K562 (cell line): ENCODE data around the gene SLC5A6. TPM values are rescaled to one million over a fixed set of nuclear protein-coding genes. Genes with fewer than 3 reads are reported as not detected.

ENCODE experiments used
- ATAC-seq: fragments of 200-7000 bp; cut with Tn5 transposase; 3 replicates; pipeline ENCODE4 v1.9.1; 2020; ENCODE audit warnings: moderate library complexity
- BruUV-seq: library from RNA; stranded (reverse); fragments of 400-500 nt; replicated peaks from 2 replicates; lab custom pipeline; 2021; lab: Mats Ljungman, UMichigan
- CTCF ChIA-PET: fragments of 300-600 bp; formaldehyde crosslinking; extraction: SDS; loops from one replicate; lab custom pipeline; 2021; ENCODE audit warnings: low intra/inter-chr PET ratio; lab: Yijun Ruan, JAX
- POLR2A ChIA-PET: fragments of 300-600, 350-650 bp; sonication (Branson Sonifier 250); formaldehyde crosslinking; extraction: SDS; loops from one replicate; lab custom pipeline; 2021; ENCODE audit warnings: antibody characterized with exemption, inconsistent platforms; lab: Yijun Ruan, JAX
- DNase-seq, 4 experiments: peaks; one replicate each; pipeline versions ENCODE4 v3.0.0 to v3.0.0-alpha.2; 2011 to 2018; ENCODE audit warnings: low spot score in 3 of 4, mixed read lengths in 3 of 4; ENCODE audit errors: extremely low read depth in 1 of 4
- FAIRE-seq: peaks from 2 replicates; lab custom pipeline; 2011; peaks lifted over from hg19 to GRCh38; lab: Jason Lieb, UNC
- H2AFZ ChIP-seq: 2 replicates; pipeline ENCODE4 v1.6.0; 2011; ENCODE audit warnings: low read depth, low read length, control low read depth, inconsistent platforms
- H3K27ac ChIP-seq: fragments of 200-600 bp; 3 replicates; pipeline ENCODE4 v1.8.0; 2011; ENCODE audit warnings: low read depth, mild to moderate bottlenecking, control low read depth, inconsistent platforms, low read length, moderate library complexity, mixed read lengths; ENCODE audit errors: extremely low read depth
- H3K27me3 ChIP-seq, 2 experiments: fragments of 300-600 bp in 1 of 2; 2 replicates in 1 of 2; 3 replicates in 1 of 2; pipeline versions ENCODE4 v1.6.0 to v1.8.0; 2011; ENCODE audit warnings: inconsistent platforms in 2 of 2, low read length in 2 of 2, mild to moderate bottlenecking in 1 of 2, mixed read lengths in 1 of 2, moderate library complexity in 1 of 2; ENCODE audit not compliant: control insufficient read depth in 2 of 2, insufficient read depth in 2 of 2
- H3K36me3 ChIP-seq: fragments of 300-600 bp; 3 replicates; pipeline ENCODE4 v1.8.0; 2011; ENCODE audit warnings: mild to moderate bottlenecking, low read length, inconsistent platforms; ENCODE audit not compliant: control insufficient read depth, insufficient read depth
- H3K4me1 ChIP-seq, 2 experiments: fragments of 200-600 bp in 1 of 2; replicated peaks in 1 of 2; 2 replicates in 1 of 2; 3 replicates in 1 of 2; pipeline versions ENCODE4 v1.5.1 to v1.8.0; 2011; ENCODE audit warnings: inconsistent platforms in 2 of 2, low read length in 2 of 2, mild to moderate bottlenecking in 1 of 2, mixed read lengths in 1 of 2, moderate library complexity in 1 of 2; ENCODE audit not compliant: control insufficient read depth in 2 of 2, insufficient read depth in 2 of 2
- H3K4me2 ChIP-seq: 2 replicates; pipeline ENCODE4 v1.6.1; 2011; ENCODE audit warnings: low read length, control low read depth, inconsistent platforms, mixed read lengths; ENCODE audit not compliant: insufficient read depth
- H3K4me3 ChIP-seq: fragments of 200-600 bp; sonication (generic), shearing (Covaris generic); 2 replicates; pipeline ENCODE4 v1.5.1; 2016; ENCODE audit warnings: control low read depth, inconsistent platforms
- H3K79me2 ChIP-seq: fragments of 200-600 bp; 3 replicates; pipeline ENCODE4 v1.8.0; 2011; ENCODE audit warnings: low read length, inconsistent platforms; ENCODE audit not compliant: control insufficient read depth, insufficient read depth
- H3K9ac ChIP-seq, 2 experiments: 2 replicates each; pipeline versions ENCODE4 v1.6.0 to v1.6.1; 2011; ENCODE audit warnings: low read depth in 2 of 2, low read length in 2 of 2, control low read depth in 1 of 2, inconsistent platforms in 1 of 2, mild to moderate bottlenecking in 1 of 2, mixed read lengths in 1 of 2; ENCODE audit not compliant: insufficient read depth in 1 of 2
- H3K9me1 ChIP-seq: one replicate; pipeline ENCODE4 v1.6.0; 2011; ENCODE audit warnings: inconsistent platforms, mild to moderate bottlenecking, low read length, moderate library complexity; ENCODE audit not compliant: control insufficient read depth, insufficient read depth
- H3K9me3 ChIP-seq: replicated peaks from 2 replicates; pipeline ENCODE4 v1.5.1; 2011; ENCODE audit warnings: low read depth, low read length, inconsistent platforms; ENCODE audit not compliant: control insufficient read depth, insufficient read depth
- H4K20me1 ChIP-seq: replicated peaks from 2 replicates; pipeline ENCODE4 v1.6.1; 2011; ENCODE audit warnings: low read length, inconsistent platforms, mixed read lengths; ENCODE audit not compliant: control insufficient read depth, insufficient read depth
- CHD7 ChIP-seq: fragments of 200-600 bp; sonication (generic); IDR thresholded peaks from one replicate; pipeline ENCODE4 v1.6.1; 2012; ENCODE audit warnings: mild to moderate bottlenecking, low read depth, low read length, inconsistent platforms
- MXI1 ChIP-seq: IDR thresholded peaks from 2 replicates; pipeline ENCODE4 v1.6.1; 2011; ENCODE audit warnings: low read depth, mild to moderate bottlenecking, improper control_type of control experiment, low read length
- PCBP2 ChIP-seq: fragments of 200-400 bp; formaldehyde crosslinking; IDR thresholded peaks from 2 replicates; pipeline ENCODE4 v1.6.1; 2018; ENCODE audit warnings: low read length, low read depth, mild to moderate bottlenecking, moderate library complexity; ENCODE audit not compliant: poor library complexity, severe bottlenecking
- POLR2H ChIP-seq: IDR thresholded peaks from 2 replicates; pipeline ENCODE4 v1.6.1; 2016; ENCODE audit warnings: missing genetic modification characterization, low read depth, mild to moderate bottlenecking, control low read depth, missing compliant biosample characterization, moderate library complexity
- ZNF253 ChIP-seq: fragments of 250-450 bp; sonication (Bioruptor Pico); conservative IDR thresholded peaks from 2 replicates; pipeline ENCODE4 v1.6.1; 2021; ENCODE audit warnings: mild to moderate bottlenecking
- ZNF280A ChIP-seq: fragments of 450-650 bp; IDR thresholded peaks from 2 replicates; pipeline ENCODE4 v1.6.1; 2018; ENCODE audit warnings: mild to moderate bottlenecking, low read depth; ENCODE audit not compliant: partially characterized antibody
- ZNF512 ChIP-seq: IDR thresholded peaks from 2 replicates; pipeline ENCODE4 v1.6.1; 2016; ENCODE audit warnings: missing genetic modification characterization, missing compliant biosample characterization
- ZNF830 ChIP-seq: fragments of 250-450 bp; sonication (Bioruptor Pico); IDR thresholded peaks from 2 replicates; pipeline ENCODE4 v1.5.0; 2021; ENCODE audit warnings: mild to moderate bottlenecking
- WGBS: fragments of 100-300 bp; shearing (Covaris generic); methylation state at CpG from one replicate; pipeline ENCODE4 v1.1.6; 2016; ENCODE audit warnings: low coverage, mixed read lengths; ENCODE audit not compliant: insufficient coverage; ENCODE audit errors: missing lambda C conversion rate; 5-methylcytosine and 5-hydroxymethylcytosine counted together
- in situ Hi-C: fragments of 300-500 bp; cut with MboI; formaldehyde crosslinking; loops from 4 replicates; pipeline ENCODE4 v1.15.0; 2018; ENCODE audit warnings: inconsistent platforms, mixed read lengths
- intact Hi-C: fragments of 100-400 bp; cut with micrococcal nuclease; formaldehyde crosslinking; loops from 2 replicates; pipeline ENCODE4 v1.14.2; 2022
- polyA plus RNA-seq, 8 experiments: library from polyadenylated mRNA; depleted of rRNA in 4 of 8; stranded (reverse) in 5 of 8; unstranded in 3 of 8; fragments of >200 nt; fragmentation: Nextera tagmentation in 2 of 8; fragmentation: Illumina TruSeq in 1 of 8; extraction: Ambion mirVana in 2 of 8; extraction: Trizol in 1 of 8; gene quantifications; 2 replicates each; pipeline versions ENCODE4 v1.2.1 to v1.2.3, GENCODE V29; 2011 to 2014; ENCODE audit warnings: inconsistent platforms in 1 of 8, missing spikeins in 1 of 8
- total RNA-seq, 7 experiments: library from RNA; depleted of rRNA in 6 of 7; stranded (reverse); fragments of >200 nt in 6 of 7; fragmentation: Illumina TruSeq in 2 of 7; extraction: Trizol in 2 of 7; gene quantifications; 2 replicates each; pipeline versions ENCODE4 v1.2.1 to v1.2.3, GENCODE V29; 2011 to 2021; ENCODE audit warnings: low replicate concordance in 1 of 7

The SLC5A6 gene
- total and polyA plus RNA-seq, 9 of the 15 experiments (the other 6 are each of a cell fraction or from before 2014, with no cell fraction given), result 32.6 to 137 (median 107) TPM

GRCh38 chr2:27225526-27225925 lies 13.5 kb upstream of the SLC5A6 start:
- ChIA-PET CTCF (no interaction called here), POLR2A (no interaction called here)
- in situ Hi-C loops (no loop called here), intact Hi-C loops (no loop called here)
- Histone ChIP-seq H2AFZ (no peak overlapping the region), H3K4me2 (no peak overlapping the region), H3K4me3 (no peak overlapping the region), H3K9me1 (peaks cover 3% of the 10 kb centered on the region), H3K36me3 (peaks cover 95% of the 10 kb centered on the region), H3K9ac (peak overlapping the region in 1 of 2 experiments; percentile 19; a peak in 1 of 4 replicates), H3K27me3 (no peaks in the 10 kb centered on the region), H4K20me1 (no peaks in the 10 kb centered on the region), H3K27ac (no peak overlapping the region), H3K4me1 (no peaks in the 10 kb centered on the region), H3K9me3 (no peaks in the 10 kb centered on the region), H3K79me2 (peaks cover 4% of the 10 kb centered on the region; the same call in 2 of the 3 replicates)
- 92% methylated on average over 7 of the region's 9 CpGs for WGBS
- FAIRE-seq (no peak), ATAC-seq (no peak), DNase-seq (no peak)
- no TSS peak for BruUV-seq
- TF ChIP-seq ZNF280A, result no peak
- TF ChIP-seq CHD7, result no peak
- TF ChIP-seq ZNF830 (CRISPR knock-in tag), result no peak
- no peak for TF ChIP-seq POLR2H (tag)
- TF ChIP-seq ZNF512 (tag), result no peak
- no peak for TF ChIP-seq ZNF253
- TF ChIP-seq MXI1, result no peak
- TF ChIP-seq PCBP2, result no peak
